ENCODE data around the gene TRIB2.
"Not testable (repeated sequence)": the region's sequence is repeated elsewhere in the genome, so short reads cannot be mapped to it uniquely, and the experiment has no call there.

The TRIB2 gene

DNA sequence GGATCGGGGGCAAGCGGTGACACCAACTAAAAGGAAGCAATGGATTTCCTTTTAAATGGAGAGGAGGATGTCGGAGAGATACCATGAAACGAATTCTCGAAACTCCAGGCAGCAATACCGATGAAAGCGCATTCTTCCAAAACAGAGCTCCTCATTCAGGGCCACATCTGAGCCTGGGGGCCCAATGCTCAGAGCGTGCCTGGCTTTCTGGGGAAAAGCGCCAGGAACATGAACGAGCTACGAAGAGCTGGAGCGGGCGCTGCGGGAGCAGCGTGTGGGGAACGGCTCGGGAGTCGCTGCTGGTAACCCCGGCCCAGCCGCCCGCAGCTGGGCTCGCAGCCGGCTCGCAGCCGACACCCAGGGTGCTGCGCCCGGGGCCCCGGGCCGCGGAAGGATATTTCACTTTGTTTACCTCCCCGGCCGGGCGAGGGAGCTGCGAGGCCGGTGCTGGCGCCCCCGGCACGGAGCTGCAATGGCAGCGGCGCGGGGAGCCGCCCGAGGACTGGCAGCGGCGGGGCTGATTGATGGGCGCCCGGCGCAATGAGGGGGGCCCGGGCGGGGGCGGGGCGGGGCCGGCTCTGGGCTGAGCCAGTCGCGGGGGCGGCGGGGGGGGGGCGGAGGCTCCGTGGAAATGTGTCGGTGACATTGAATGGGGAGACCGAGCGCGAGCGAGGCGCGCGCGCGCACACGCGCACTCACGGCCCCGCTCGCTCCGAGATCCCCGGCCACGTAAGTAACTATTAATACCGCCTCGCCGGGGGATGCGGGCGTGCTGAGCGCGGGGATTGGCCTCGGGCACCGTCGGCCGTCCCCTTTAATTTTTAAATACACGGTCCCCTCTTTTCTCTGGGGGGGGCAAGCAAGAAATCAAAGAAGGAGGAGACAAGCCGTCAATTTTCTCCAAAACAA, at the start of gene TRIB2:
TSS of gene TRIB2 (plus strand) at position 655 of the 909 bp plus-strand sequence. CDS start 1,372 bp downstream, outside the sequence.
- peak; percentile 90 for DNase-seq

- DNase-seq: no peak
These were observed 47.7 kb upstream of the TRIB2 start for GRCh38 chr2:12669036-12669435.

GRCh38 chr2:12672711-12673315, 43.9 kb upstream of the TRIB2 start:
- DNase-seq: no peak

- no peak for DNase-seq
These were observed 42.0 kb upstream of the TRIB2 start for GRCh38 chr2:12674644-12675328.

DNA sequence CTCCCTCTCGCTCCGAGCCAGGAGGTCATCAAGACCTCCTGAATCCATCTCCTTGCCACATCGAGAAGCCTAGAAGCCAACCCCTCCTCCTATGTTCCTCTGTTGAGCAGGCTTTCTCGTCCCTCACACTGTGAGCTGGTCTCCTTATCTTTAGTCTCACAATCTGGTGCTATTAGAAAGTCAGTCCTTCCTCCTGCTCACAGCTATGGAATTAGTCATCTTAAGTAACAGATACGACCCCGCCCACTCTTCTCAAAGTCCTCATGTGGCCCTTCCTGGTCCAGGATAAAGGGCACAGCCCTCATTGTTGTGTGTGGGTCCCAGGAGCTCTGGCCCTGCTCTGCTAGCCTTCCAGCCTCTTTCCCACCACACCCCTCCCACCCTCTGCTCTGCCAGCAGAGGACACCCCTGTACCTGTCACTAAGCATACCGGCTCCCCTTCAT, 41.4 kb upstream of the TRIB2 start:
- no peak for DNase-seq

DNA sequence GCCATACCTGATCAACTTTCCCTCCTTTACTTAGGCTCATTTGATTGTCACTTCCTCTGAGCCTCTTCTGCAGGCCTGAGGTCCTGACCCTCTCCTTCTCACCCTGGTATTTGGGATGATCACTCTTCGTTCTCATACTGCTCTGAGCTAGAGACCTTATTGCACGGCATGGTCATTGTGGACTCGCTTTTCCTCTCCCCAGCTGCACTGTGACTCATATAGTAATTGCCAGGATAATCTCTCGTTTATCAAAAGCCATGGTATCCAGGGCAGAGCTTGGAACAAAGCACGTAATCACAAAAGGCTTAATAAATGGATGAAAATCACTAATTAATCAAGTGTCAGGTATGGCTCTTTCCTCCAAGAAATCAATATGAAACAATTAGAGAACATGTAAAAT, 40.9 kb upstream of the TRIB2 start:
- no peak for DNase-seq

- no peak for DNase-seq
These were observed 40.0 kb upstream of the TRIB2 start for GRCh38 chr2:12676771-12677170.

- DNase-seq: no peak
These were observed 38.5 kb upstream of the TRIB2 start for GRCh38 chr2:12678186-12678585.

DNA sequence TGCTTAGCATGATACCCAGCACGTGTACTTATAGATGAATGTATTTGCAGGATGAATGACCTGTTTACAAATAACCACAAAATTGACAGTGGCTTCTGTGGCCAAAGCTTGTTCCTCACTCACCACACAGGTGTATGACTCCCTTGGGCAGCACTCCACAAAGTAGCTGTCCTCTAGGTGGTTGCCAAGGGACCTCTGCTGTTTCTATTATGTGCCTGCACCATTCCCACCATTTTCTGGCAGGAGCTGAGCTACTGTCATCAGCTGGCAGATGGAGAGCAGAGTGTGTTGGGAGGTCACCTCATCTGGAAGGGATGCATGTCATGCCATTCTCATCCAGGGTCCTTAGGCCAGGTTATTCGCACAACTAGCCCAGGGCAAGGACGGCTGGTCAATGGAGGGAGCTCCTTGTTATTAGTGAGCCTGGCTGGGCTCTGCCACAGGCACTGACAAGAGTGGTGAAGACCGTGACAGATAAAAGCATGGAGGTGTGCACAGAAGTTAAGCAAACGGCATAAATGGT, 37.1 kb upstream of the TRIB2 start:
- no peak for DNase-seq

GRCh38 chr2:12680115-12680514, 36.6 kb upstream of the TRIB2 start:
- not testable (repeated sequence) for DNase-seq

GRCh38 chr2:12682017-12682416, 34.7 kb upstream of the TRIB2 start:
- no peak for DNase-seq

- no peak for DNase-seq
These were observed 33.2 kb upstream of the TRIB2 start for GRCh38 chr2:12683457-12684100.

- no peak for DNase-seq
These were observed 32.2 kb upstream of the TRIB2 start for GRCh38 chr2:12684471-12684936.

GRCh38 chr2:12685145-12685544, 31.6 kb upstream of the TRIB2 start:
- no peak for DNase-seq

DNA sequence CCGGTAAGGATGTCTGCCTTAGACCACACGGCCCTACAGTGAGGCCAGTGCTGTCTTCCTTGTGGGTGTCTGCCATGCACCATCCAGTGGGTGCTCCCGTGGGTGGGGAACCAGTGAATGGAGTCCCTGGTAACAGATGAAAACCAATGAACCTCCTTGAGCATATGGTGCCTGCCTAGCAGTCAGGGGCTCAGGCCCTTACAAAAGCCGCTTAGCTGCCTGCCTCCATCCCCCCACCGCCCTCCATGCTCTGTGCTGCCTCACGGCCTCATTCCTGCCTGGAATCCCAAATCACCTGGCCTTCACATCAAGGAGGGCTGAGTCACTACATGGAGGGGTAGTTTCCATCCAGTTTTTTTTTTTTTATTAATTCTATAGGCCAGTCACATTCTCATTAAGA, 30.8 kb upstream of the TRIB2 start:
- DNase-seq: no peak

DNA sequence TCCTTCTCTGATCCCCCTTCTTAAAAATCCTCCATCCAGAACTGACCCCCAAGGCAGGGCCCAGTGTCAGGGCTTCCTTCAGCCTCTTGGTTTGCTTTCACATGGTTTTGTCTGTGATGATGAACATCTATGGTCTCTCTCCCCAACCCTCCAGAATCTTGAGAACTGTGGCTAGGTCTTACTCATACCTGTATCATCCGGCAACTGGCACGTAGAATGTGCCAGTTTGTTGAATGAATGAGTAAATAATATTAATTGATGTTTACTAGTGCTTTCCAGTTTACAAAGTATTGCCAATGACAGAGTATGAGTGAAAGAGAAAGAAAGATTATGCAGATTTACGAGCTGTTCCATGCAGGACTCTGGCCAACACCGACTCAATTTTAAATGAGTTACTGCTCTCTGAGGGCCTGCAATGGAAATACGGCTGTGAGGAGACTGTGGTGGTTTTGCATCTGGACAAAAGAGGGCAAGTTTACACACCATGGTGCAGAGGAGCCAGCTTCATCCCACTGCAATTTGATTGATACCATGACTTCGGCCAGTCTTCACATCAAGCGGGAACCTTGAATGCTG, 29.9 kb upstream of the TRIB2 start:
- DNase-seq: no peak

DNA sequence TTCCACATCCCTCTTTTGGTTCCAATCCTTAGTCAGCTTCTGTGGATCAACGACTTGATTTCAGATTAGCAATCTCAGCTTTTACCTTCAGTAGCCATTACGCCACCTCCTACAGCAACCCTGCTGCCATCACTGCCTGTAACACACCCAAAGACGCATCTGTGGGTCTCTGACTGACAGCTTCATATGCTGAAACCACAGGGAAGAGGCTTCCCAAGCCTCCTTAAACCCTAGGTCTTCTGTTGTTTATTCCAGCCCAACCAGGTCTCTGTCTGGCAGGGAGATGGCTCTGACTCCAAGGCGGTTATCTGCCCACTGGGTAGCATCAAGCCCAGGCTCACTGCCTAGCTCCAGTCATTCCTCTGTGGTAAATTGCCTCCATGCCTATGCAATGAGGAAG, 28.6 kb upstream of the TRIB2 start:
- DNase-seq: no peak

DNA sequence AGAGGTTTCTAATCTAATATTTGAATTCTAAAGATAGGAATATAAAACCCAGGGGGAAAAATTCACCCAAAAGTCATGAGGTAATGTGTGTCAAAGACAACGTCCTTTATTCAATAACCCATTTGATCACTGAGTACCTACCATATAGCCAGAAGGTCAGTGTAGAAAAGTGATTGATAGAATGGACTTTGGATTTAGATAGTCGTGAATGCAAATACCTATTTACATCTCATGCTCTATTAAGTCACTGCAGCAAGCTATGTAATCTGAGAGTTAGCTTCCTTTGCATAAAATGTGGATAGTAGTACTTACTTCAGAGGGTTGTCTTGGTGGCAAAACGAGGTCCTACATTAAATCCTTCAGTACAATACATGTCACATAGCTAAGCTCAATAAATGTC, 27.8 kb upstream of the TRIB2 start:
- no peak for DNase-seq

DNA sequence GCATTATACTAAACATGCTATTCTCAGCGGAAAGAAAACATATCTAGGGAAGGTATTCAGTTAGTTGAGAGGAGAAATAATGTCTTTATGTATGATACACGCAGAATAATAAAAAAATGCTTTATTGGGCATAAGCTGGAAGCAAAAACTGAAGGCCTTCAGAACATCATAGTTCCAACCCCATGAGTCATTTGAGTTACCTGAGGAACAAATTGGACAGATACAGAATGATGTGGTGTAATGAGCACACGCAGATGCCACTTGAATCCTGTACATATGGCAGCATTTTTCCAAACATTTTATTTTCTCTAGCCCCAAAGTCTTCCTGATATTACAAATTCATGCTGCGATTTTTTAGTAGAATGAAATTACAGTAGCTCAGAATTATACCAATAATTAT, 23.2 kb upstream of the TRIB2 start:
- DNase-seq: no peak

DNA sequence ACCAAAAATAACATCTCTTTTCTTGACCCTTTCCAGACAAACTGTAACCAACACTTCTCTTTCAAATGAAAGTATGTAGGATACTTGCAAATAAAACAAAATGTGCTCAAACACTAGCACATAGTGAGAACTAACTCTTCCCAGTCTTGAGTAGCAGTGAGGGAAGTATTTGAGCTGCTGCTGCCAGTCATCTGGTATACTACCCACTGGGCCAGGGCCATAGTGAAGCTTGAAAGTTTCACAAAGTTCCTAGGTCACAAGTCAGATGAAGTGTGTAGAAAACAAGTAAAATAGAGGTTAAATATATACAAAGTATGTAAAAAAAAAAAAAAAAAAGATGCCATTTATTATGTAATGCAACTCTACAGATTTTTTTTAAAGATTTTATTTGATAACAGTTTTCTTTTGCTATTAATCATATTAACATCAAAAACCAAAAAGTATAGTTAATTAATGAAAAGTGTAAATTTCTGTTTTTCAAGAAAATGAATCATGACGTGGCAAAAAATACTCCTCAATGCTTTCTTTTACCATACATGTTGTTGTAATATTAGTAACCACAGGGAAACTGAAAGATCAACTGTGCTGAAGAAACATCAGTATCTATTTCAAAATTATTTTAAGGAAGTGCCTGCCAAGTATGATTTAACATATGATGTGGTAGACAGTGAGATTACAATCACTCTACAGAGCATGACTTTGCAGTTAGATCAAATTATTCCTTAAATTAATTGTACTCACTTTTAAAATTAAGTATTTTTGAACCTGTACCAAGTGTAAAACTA, 21.6 kb upstream of the TRIB2 start:
- no peak for DNase-seq

GRCh38 chr2:12697617-12698016, 19.1 kb upstream of the TRIB2 start:
- no peak for DNase-seq

- DNase-seq: no peak
These were observed 15.7 kb upstream of the TRIB2 start for GRCh38 chr2:12700989-12701388.

All from activated CD4-positive, alpha-beta T cell treated with anti-CD3 and anti-CD28 coated beads for 1 hour (primary cell).